GM18870 (cell line): ENCODE data around the gene EGFR.
"Not testable (repeated sequence)": the region's sequence is repeated elsewhere in the genome, so short reads cannot be mapped to it uniquely, and the experiment has no call there.

ENCODE experiments used
- ATAC-seq: cut with Tn5 transposase; IDR thresholded peaks from one replicate; pipeline ENCODE4 v1.9.1; 2021; ENCODE audit warnings: moderate library complexity; ENCODE audit not compliant: unreplicated experiment

The EGFR gene

DNA sequence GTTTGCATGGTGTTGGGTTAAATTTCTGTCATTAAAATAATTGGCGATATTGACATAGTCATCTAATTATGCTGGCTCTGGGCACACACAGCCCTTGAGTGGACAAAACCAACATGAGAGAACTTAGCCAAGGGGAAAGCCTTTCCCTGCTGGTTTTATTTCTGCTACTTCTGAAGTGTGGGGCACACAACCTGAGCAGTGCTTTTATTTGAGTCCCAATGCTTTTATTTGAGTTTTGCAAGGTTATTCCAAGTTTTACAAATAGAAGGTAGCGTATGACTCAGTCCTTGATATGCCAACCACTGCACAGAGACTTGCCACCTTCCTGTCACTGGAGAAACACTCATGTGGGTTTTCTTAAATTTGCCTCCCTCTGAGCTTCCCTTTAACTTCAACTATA, 145.7 kb downstream of the EGFR start:
- no peak for ATAC-seq

DNA sequence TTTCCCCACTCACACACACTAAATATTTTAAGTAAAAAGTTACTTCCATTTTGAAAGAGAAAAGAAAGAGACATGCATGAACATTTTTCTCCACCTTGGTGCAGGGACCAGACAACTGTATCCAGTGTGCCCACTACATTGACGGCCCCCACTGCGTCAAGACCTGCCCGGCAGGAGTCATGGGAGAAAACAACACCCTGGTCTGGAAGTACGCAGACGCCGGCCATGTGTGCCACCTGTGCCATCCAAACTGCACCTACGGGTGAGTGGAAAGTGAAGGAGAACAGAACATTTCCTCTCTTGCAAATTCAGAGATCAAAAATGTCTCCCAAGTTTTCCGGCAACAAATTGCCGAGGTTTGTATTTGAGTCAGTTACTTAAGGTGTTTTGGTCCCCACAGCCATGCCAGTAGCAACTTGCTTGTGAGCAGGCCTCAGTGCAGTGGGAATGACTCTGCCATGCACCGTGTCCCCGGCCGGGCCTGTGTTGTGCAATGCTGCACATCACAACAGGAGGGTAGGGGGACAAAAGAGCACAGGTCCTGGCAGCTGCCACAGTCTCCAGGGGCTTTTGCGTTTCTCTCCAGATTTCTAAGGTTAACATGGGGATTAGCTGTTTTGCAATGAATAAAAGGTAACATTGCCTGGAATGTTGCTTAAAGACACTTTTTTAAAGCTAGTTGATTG, 146.5 kb downstream of the EGFR start:
- no peak for ATAC-seq

DNA sequence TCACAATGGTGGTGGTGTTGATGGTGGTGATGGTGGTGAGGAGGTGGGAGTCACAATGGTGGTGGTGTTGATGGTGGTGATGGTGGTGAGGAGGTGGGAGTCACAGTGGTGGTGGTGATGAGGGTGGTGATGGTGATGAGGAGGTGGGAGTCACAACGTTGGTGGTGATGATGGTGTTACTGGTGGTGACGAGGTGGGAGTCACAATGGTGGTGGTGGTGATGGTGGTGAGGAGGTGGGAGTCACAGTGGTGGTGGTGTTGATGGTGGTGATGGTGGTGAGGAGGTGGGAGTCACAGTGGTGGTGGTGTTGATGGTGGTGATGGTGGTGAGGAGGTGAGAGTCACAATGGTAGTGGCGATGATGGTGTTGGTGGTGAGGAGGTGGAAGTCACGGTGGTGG, 148.5 kb downstream of the EGFR start:
- not testable (repeated sequence) for ATAC-seq

DNA sequence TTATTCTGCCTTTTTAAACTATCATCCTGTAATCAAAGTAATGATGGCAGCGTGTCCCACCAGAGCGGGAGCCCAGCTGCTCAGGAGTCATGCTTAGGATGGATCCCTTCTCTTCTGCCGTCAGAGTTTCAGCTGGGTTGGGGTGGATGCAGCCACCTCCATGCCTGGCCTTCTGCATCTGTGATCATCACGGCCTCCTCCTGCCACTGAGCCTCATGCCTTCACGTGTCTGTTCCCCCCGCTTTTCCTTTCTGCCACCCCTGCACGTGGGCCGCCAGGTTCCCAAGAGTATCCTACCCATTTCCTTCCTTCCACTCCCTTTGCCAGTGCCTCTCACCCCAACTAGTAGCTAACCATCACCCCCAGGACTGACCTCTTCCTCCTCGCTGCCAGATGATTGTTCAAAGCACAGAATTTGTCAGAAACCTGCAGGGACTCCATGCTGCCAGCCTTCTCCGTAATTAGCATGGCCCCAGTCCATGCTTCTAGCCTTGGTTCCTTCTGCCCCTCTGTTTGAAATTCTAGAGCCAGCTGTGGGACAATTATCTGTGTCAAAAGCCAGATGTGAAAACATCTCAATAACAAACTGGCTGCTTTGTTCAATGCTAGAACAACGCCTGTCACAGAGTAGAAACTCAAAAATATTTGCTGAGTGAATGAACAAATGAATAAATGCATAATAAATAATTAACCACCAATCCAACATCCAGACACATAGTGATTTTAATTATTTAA, 151.7 kb downstream of the EGFR start:
- ATAC-seq = no peak

DNA sequence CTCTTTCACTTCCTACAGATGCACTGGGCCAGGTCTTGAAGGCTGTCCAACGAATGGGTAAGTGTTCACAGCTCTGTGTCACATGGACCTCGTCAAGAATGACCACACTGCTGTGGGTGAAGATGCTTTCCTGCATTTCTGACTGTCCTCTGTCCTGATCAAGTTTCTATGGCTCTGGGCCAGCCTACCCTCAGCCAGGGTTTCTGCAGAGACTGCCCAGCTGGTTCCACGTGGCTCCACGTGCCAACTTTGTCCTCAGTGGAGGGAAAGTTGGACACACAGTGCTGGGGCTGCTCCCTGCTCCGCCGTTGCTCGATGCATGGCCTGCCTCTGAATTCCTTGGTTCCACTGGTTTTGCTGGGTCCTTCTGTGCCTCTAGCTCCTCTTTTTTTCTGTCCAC, 152.3 kb downstream of the EGFR start:
- ATAC-seq = no peak

DNA sequence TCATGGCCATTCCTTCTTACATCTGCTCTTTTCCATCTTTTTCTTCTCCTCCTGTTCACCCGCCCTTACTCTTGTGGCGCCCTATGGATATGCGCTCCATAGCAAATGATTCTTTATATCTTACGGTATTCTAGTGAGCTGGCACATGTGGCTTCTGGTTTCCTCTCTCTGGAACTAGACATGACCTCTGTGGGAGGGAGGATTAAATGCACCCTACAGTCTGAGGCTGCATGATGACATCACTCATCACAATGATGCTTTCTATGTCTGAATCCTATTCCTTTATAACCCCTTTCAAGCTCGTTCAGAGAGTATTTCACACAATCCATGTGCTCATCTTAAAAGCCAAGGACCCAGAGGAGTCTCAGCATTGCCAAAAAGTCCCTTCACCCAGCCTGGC, 153.3 kb downstream of the EGFR start:
- ATAC-seq = no peak

DNA sequence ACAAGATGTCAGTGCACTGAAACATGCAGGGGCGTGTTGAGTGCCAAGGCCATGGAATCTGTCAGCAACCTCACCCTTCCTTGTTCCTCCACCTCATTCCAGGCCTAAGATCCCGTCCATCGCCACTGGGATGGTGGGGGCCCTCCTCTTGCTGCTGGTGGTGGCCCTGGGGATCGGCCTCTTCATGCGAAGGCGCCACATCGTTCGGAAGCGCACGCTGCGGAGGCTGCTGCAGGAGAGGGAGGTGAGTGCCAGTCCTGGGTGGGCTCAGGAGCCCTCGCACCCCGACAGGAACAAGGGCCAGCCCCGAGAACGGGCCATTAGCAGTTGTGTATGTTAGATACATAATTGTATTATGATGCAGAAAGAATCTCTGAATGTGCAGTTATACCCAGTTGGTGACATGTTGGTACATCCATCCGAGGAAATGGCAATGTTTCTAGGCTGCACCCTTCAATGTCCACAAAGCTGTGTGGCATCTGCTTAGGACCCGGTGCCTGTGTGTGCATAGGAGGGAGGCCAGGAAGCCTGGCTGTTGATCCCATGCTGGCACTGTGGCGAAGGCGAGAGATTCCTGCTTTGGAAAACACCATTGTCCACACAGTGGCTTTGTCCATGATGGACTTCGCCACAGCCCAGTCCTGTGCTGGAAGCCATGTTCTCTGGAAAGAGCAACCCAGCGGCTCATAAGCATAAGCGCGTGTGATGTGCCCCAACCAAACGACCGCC, 154.2 kb downstream of the EGFR start:
- no peak for ATAC-seq

DNA sequence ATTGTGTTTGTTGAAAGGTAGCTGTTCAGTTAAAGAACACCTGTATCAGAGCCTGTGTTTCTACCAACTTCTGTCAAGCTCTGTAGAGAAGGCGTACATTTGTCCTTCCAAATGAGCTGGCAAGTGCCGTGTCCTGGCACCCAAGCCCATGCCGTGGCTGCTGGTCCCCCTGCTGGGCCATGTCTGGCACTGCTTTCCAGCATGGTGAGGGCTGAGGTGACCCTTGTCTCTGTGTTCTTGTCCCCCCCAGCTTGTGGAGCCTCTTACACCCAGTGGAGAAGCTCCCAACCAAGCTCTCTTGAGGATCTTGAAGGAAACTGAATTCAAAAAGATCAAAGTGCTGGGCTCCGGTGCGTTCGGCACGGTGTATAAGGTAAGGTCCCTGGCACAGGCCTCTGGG, 154.9 kb downstream of the EGFR start:
- ATAC-seq = no peak

DNA sequence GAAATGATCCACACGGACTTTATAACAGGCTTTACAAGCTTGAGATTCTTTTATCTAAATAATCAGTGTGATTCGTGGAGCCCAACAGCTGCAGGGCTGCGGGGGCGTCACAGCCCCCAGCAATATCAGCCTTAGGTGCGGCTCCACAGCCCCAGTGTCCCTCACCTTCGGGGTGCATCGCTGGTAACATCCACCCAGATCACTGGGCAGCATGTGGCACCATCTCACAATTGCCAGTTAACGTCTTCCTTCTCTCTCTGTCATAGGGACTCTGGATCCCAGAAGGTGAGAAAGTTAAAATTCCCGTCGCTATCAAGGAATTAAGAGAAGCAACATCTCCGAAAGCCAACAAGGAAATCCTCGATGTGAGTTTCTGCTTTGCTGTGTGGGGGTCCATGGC, 155.6 kb downstream of the EGFR start:
- no peak for ATAC-seq

DNA sequence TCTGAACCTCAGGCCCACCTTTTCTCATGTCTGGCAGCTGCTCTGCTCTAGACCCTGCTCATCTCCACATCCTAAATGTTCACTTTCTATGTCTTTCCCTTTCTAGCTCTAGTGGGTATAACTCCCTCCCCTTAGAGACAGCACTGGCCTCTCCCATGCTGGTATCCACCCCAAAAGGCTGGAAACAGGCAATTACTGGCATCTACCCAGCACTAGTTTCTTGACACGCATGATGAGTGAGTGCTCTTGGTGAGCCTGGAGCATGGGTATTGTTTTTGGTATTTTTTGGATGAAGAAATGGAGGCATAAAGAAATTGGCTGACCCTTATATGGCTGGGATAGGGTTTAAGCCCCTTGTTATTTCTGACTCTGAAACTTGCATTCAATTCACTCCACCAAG, 156.0 kb downstream of the EGFR start:
- ATAC-seq = no peak

DNA sequence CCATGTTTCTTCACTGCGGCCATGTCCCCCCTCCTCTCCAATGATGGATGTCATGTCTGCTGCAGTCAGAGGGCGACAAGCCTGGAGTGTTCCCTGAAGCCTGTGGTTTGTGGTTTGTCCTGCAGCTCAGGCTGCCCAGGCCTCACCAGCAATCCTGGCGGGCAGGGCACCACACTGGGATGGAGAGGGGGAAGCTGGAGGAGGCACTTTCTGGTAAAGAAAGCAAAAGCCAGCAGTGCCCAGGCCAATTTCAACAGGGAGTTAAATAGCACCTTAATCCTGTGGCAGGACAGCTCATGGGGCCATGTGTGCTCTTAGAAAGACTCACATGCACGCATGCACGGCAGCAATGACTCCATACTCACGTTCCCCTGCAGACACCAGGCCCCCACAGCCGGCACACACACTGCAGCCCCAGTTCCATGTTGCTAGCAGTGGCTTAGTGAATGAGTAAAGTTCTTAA, 158.3 kb downstream of the EGFR start:
- no peak for ATAC-seq

DNA sequence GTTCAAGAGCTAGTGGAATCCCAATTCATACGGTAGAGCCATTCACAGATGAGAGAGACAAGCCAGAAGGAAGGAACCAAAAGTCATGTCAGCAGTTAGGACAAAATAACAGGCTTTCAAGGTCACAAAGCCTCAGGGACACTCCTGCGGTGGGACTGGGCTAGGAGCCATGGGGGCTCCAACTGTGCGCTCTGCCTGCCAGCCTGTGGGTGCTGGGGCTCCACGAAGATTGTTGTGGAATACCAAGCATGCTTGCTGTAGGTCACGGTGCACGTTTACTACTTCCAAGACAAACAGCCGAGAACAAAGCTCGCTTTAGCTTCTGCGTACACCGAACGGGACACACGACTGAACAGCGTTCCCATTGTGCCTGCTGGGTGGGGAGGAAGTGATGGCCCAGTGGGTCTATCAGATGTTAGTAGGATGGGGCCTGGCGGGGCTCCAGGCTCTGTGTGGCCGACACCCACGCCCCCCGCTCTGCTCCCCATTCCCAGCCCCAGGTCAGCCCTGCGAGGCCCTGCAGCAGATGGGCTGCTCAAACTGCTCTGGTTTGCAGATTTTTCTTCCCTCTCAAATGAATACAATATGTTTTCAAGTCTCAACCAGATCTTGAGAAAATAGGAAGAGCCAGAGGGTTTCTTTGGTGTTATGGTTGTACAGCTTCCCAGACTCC, 158.9 kb downstream of the EGFR start:
- ATAC-seq = no peak

DNA sequence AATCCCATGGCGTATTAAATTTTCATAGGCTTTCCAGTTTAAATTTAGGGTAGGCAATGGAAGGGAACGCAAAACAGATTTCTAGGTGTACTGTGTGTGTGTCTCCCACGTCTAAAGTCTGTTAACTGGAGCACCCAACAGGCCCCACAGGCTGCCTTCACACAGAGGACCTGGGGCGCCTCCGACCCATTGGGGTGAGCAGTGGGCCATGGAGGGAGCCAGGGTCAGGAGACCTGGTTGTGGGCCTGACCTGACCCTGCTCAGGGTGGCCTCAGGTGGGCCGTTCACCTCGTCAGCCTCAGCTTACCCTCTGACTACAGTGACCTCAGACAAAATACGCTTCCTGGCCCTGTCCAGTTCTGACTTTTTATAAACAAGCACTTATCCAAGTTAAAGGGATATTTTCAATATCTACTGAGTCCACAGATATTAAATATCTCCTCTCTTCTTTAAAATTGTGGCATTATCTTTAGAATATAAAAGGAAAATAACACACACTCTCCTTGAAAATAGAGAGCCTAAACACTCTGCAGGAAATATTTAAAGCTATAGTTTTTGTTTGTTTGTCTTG, 159.6 kb downstream of the EGFR start:
- no peak for ATAC-seq

DNA sequence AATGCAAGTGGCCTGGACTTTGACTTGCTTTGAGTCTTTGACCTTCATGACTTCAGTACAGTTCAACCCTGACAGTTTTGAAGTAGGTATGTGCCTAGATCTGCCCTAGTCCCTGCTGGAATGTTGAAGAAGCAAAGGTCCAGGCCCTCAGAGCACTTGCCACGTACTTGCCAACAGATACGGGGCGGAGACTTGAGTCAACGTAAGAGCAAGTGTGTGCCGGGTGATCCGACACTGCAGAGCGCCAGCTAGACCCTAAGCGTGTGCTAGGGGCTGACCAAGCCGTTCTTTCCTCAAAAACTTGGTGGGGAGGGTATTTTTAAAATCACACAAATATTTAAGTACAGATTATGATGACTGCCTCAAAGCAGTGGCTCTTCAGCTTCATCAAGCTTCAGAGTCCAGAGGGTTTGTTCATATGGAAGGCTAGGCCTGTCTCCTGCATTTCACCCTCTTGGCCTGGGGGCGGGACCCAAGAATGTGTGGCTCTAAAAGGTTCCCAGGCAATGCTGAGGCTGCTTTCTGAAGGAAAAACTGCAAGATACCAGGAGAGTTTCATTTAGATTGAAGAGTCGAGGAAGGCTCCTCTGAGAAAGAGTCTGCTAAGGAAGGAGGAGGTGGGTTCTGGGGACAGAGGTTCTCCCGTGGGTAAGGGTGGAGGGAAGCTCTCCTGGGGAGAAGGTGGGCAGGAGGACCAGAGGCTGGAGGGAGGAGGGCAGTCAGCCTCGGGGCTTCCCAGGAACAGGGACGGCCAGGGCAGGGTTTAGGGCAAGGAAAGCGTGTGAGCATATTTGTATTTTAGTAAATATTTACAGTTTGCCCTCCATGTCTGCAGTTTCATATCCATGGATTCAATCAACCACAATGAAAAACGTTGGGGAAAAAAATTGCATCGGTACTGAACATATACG, 160.3 kb downstream of the EGFR start:
- ATAC-seq = no peak

DNA sequence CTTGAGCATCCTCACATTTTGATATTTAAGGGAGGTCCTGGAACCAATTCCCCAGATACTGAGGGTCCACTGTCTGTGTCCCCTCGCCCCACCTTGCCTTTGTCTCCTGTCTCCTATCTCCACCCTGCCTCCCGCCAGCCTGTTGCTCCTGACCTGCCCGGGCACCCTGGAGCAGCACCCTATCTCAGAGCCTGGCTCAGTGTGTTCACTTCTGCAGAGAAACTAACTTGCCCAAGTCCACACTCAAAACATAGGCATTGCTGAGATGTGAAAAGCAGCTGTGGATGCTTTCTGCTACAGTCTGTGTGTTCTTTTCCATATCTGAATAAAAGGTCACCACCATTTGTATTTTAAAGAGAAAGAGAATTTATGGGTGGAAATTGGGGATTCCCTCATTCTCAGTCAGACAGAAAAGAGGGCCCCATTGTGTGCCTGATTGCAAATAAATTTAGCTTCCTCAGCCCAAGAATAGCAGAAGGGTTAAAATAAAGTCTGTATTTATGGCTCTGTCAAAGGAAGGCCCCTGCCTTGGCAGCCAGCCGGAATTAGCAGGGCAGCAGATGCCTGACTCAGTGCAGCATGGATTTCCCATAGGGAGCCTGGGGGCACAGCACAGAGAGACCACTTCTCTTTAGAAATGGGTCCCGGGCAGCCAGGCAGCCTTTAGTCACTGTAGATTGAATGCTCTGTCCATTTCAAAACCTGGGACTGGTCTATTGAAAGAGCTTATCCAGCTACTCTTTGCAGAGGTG, 161.3 kb downstream of the EGFR start:
- ATAC-seq = no peak

DNA sequence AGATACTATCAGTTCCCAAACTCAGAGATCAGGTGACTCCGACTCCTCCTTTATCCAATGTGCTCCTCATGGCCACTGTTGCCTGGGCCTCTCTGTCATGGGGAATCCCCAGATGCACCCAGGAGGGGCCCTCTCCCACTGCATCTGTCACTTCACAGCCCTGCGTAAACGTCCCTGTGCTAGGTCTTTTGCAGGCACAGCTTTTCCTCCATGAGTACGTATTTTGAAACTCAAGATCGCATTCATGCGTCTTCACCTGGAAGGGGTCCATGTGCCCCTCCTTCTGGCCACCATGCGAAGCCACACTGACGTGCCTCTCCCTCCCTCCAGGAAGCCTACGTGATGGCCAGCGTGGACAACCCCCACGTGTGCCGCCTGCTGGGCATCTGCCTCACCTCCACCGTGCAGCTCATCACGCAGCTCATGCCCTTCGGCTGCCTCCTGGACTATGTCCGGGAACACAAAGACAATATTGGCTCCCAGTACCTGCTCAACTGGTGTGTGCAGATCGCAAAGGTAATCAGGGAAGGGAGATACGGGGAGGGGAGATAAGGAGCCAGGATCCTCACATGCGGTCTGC, 162.2 kb downstream of the EGFR start:
- no peak for ATAC-seq

DNA sequence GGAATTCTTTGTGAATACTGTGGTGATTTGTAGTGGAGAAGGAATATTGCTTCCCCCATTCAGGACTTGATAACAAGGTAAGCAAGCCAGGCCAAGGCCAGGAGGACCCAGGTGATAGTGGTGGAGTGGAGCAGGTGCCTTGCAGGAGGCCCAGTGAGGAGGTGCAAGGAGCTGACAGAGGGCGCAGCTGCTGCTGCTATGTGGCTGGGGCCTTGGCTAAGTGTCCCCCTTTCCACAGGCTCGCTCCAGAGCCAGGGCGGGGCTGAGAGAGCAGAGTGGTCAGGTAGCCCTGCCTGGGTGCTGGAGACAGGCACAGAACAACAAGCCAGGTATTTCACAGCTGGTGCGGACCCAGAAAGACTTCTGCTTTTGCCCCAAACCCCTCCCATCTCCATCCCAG, 162.9 kb downstream of the EGFR start:
- ATAC-seq = no peak

DNA sequence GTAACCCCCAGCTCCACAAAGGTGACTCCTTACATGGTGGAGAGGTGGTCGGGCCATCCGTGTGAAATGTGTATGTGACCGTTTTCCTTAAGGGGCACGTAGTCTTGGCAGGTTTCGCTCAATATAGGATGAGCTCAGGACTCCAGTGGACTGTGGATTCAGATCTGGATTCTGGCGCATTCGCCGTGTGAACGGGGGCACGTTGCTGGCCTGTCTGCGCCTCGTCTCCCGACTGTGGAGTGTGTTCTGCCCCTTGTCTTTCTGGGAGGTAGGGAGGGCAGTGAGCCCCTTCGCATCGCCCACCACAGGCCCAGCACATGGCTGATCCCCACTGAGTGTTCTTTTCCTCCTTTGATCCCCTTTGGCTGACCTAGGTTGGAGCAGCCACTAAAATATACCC, 165.1 kb downstream of the EGFR start:
- ATAC-seq = no peak

DNA sequence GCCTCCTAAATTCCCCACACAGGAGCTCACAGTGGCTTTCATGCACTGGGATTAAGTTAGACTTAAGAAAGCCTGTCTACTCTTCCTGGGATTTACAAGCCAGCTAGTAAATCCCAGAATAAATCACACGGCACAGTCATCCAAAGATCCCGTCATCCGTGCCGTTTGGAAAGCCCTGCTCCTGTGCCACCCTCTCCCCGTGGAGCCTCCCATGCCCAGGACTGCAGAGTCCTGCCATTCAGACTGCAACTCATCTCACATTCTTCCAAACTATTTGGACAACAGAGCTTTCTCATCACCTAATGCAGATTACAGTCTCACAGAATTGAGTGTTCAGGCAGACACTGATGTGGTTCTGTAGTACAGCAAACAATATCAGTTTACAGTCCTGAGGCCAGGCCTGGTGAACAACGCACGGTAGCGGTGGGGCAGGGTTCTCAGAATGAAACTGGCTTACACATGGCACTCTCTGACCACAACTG, 166.5 kb downstream of the EGFR start:
- no peak for ATAC-seq
